HG03196 (cell line): ENCODE results near the gene PTPN4.
"Not testable (repeated sequence)": the region's sequence is repeated elsewhere in the genome, so short reads cannot be mapped to it uniquely, and the experiment has no call there.

Experiments used
- ATAC-seq: cut with Tn5 transposase; IDR thresholded peaks from one replicate; pipeline ENCODE4 v1.9.1; 2021; ENCODE audit not compliant: unreplicated experiment

Gene PTPN4

GRCh38 chr2:119764832-119765231 is 5.1 kb downstream of the PTPN4 start:
- ATAC-seq, result no peak

- ATAC-seq, result no peak
These were observed 5.8 kb downstream of the PTPN4 start for GRCh38 chr2:119765433-119766002.

GRCh38 chr2:119766944-119767343 is 7.2 kb downstream of the PTPN4 start:
- ATAC-seq, result no peak

GRCh38 chr2:119768742-119769141 is 9.0 kb downstream of the PTPN4 start:
- ATAC-seq, result no peak

DNA sequence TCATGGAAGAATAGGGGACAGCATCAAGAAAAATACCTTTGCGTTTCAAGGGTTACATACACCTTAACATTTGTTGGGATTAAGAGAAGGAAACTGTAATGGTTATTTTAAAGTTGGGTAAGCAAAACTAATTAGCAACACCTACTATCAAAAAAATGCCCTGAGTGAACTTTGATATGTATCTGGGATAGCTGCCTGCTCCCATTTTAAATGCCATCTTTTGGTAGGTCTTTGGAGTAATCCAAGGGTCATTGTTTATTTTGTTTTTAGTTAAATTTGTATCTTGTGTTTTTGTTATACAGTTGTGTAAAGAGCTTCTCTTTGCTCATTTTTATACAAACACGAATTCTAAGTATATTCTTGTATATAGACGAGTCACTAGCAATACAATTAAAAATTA is 9.9 kb downstream of the PTPN4 start:
- ATAC-seq, result no peak

GRCh38 chr2:119771331-119771730 is 11.6 kb downstream of the PTPN4 start:
- no peak for ATAC-seq

DNA sequence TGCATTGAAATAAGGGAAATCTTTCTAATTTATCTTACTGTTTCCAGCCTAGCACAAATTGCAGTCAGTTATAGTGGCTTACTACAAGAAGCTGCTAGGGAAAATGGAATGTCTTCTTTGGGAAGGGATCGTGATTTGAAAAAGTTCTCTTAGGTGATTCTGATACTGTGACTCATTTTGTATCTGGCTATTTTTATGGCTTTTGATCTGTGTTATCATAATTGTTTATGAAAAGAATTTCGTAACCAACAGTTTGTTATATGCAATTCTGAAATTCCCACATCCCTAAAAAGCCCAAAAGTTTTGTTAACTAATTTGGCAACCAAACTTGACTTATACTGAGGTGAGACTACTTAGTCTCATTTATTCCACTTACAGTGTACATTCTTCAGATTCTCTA is 12.4 kb downstream of the PTPN4 start:
- no peak for ATAC-seq

DNA sequence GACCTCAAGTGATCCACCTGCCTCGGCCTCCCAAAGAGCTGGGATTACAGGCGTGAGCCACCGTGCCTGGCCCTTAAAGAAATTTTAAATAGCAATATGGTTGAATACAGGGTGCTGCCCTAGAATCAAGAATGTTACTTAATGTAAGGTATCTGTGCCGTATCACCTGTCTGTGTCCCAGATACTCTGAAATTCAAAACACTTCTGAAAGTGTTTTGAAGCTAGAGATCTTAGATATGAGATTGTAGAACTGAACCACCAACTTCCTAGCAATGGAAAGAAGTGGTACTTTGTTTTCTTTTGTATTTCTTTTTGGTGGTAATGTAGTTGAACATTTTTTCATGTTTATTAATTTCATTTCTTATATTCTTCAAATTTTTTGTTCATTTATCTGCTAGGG is 13.0 kb downstream of the PTPN4 start:
- no peak for ATAC-seq

GRCh38 chr2:119774026-119774425 is 14.3 kb downstream of the PTPN4 start:
- ATAC-seq, result no peak

GRCh38 chr2:119775102-119775501 is 15.4 kb downstream of the PTPN4 start:
- no peak for ATAC-seq

DNA sequence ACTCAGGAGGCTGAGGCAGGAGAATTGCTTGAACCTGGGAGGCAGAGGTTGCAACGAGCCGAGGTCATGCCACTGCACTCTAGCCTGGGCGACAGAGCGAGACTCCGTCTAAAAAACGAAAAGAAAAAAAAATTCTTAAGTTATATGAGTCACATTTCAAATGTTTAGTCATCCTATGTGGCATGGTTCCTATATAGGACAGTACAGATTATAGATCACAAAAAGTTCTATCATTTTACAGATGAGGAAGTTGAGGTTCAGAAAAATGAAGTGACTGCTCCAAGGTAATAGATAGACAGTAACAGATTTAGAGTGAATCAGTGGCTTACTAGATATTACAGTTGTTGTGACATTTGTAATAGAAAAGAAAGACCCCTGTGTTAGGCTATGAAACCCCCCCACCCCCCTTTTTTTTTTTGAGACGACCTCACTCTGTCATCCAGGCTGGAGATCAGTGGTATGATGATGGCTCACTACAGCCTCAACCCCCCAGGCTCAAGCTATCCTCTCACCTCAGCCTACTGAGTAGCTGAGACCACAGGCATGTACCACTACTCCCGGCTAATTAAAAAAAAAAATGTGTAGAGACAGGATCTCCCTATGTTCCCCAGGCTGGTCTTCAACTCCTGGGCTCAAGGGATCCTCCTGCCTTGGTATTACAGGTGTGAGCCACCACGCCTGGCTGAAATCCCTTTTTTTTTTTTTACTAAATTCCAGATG is 22.7 kb downstream of the PTPN4 start:
- ATAC-seq, result no peak

- no peak for ATAC-seq
These were observed 25.2 kb downstream of the PTPN4 start for GRCh38 chr2:119784876-119785275.

- no peak for ATAC-seq
These were observed 26.6 kb downstream of the PTPN4 start for GRCh38 chr2:119786295-119786694.

DNA sequence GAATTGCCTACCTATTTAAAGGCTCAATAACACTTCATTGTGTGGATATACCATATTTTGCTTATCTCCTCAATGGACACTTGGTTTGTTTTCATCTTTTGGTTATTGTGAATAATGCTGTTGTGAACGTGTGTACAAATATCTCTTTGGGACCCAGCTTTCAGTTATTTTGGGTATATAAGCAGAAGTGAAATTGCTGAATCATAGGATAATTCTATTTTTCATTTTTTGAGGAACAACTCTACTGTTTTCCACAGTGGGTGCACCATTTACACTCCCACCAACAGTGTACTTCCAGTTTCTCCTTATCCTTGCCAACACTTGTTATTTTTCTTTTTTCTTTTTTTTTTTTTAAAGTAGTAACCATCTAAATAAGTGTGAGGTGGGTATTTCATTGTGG is 29.0 kb downstream of the PTPN4 start:
- ATAC-seq, result no peak

- ATAC-seq, result no peak
These were observed 30.7 kb downstream of the PTPN4 start for GRCh38 chr2:119790466-119790865.

DNA sequence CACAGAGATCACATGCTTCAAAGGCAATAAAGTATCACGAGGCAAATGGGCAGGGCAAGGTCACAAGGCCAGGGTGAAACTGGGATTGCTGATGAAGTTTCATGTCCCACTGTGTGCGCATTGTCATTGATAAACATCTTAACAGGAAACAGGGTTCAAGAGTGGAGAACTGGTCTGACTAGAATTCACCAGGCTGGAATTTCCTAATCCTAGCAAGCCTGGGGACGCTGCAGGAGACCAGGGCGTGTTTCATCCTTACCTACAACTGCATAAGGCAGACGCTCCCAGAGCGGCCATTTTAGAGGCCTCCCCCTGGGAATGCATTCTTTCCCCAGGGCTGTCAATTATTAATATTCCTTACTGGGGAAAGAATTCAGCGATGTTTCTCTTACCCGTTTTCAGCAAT is 33.2 kb downstream of the PTPN4 start:
- ATAC-seq, result no peak

GRCh38 chr2:119794237-119794636 is 34.5 kb downstream of the PTPN4 start:
- ATAC-seq, result no peak

GRCh38 chr2:119795309-119796303 is 35.9 kb downstream of the PTPN4 start:
- no peak for ATAC-seq

DNA sequence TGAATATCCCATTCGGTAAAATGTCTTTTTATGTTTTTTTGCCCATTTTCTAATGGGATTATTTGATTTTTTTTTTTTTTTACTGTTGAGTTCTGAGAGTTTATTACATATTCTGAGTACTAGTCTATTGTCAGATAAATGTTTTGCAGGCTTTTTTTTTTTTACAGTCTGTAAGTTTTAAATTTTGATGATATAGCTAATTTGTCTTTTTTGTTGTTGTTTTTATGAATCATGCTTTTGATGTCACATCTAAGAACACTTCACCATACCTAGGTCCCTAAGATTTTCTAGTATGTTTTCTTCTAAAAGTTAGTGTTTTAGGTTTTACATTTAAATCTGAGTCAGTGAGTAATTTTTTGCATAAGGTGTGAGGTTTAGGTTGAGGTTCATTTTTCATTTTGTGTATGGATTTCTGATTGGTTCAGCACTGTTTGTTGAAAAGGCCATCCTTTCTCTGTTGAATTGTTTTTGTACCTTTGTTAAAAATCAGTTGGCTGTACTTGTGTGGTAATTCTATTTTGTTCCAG is 40.7 kb downstream of the PTPN4 start:
- no peak for ATAC-seq

DNA sequence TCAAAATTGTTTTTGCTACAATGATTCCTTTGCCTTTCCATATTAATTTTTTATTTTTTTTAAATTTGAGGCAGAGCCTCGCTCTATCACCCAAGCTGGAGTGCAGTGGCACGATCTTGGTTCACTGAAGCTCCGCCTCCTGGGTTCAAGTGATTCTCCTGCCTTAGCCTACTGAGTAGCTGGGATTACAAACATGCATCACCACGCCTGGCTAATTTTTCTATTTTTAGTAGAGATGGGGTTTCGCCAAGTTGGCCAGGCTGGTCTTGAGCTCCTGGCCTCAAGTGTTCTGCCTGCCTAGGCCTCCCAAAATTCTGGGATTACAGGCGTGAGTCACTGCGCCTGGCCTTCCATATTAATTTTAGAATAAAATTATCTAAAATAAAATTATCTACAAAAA is 41.3 kb downstream of the PTPN4 start:
- no peak for ATAC-seq

- not testable (repeated sequence) for ATAC-seq
These were observed 42.3 kb downstream of the PTPN4 start for GRCh38 chr2:119801989-119802388.

GRCh38 chr2:119803101-119803500 is 43.4 kb downstream of the PTPN4 start:
- no peak for ATAC-seq
